Adipocyte (in vitro differentiated cells): ENCODE data around the gene DSC1.

Source experiments
- DNase-seq: peaks from one replicate; pipeline ENCODE4 v3.0.0-alpha.2; 2015; ENCODE audit warnings: low read depth
- H3K27me3 ChIP-seq: replicated peaks from 2 replicates; pipeline ENCODE4 v1.7.0; 2013; ENCODE audit warnings: mild to moderate bottlenecking, low read length, moderate library complexity; ENCODE audit not compliant: control insufficient read depth, insufficient read depth
- H3K36me3 ChIP-seq: 2 replicates; pipeline ENCODE4 v1.7.0; 2013; ENCODE audit warnings: low read length, mild to moderate bottlenecking, moderate library complexity; ENCODE audit not compliant: control insufficient read depth, insufficient read depth, severe bottlenecking
- H3K4me1 ChIP-seq: 2 replicates; pipeline ENCODE4 v1.7.0; 2013; ENCODE audit warnings: mild to moderate bottlenecking, low read length, moderate library complexity; ENCODE audit not compliant: control insufficient read depth, insufficient read depth
- H3K4me3 ChIP-seq: 2 replicates; pipeline ENCODE4 v1.7.0; 2013; ENCODE audit warnings: mild to moderate bottlenecking, low read length, moderate library complexity
- H3K9ac ChIP-seq: 2 replicates; pipeline ENCODE4 v1.7.0; 2013; ENCODE audit warnings: mild to moderate bottlenecking, low read length, moderate library complexity
- H3K9me3 ChIP-seq: 2 replicates; pipeline ENCODE4 v1.7.0; 2013; ENCODE audit warnings: mild to moderate bottlenecking, low read length, moderate library complexity; ENCODE audit not compliant: control insufficient read depth

DSC1 gene

GRCh38 chr18:31102941-31103340, 59.7 kb downstream of the DSC1 start:
- H3K4me3 ChIP-seq, result no peak overlapping the region
- no peak for DNase-seq
- peaks cover 33% of the 10 kb centered on the region for H3K27me3 ChIP-seq

GRCh38 chr18:31102025-31102684, 60.5 kb downstream of the DSC1 start, which contains the start of gene DSC2:
Gene DSC2, minus strand, starts transcription at chr18:31102421. Its CDS starts 450 bp downstream, at chr18:31101971.
- no peaks in the 10 kb centered on the region for H3K36me3 ChIP-seq
- H3K9ac ChIP-seq, result no peak within 1 kb of the TSS
- DNase-seq, result no peak
- no peaks in the 10 kb centered on the region for H3K4me1 ChIP-seq
- peaks cover 33% of the 10 kb centered on the region for H3K27me3 ChIP-seq
- H3K4me3 ChIP-seq, result peak within 1 kb of the TSS; percentile 33
- no peaks in the 10 kb centered on the region for H3K9me3 ChIP-seq

More at GRCh38 chr18:31102941-31103340, 59.7 kb downstream of the DSC1 start:
- Histone ChIP-seq H3K9me3 (no peaks in the 10 kb centered on the region), H3K9ac (no peak overlapping the region), H3K36me3 (no peaks in the 10 kb centered on the region), H3K4me1 (no peaks in the 10 kb centered on the region)

DNA sequence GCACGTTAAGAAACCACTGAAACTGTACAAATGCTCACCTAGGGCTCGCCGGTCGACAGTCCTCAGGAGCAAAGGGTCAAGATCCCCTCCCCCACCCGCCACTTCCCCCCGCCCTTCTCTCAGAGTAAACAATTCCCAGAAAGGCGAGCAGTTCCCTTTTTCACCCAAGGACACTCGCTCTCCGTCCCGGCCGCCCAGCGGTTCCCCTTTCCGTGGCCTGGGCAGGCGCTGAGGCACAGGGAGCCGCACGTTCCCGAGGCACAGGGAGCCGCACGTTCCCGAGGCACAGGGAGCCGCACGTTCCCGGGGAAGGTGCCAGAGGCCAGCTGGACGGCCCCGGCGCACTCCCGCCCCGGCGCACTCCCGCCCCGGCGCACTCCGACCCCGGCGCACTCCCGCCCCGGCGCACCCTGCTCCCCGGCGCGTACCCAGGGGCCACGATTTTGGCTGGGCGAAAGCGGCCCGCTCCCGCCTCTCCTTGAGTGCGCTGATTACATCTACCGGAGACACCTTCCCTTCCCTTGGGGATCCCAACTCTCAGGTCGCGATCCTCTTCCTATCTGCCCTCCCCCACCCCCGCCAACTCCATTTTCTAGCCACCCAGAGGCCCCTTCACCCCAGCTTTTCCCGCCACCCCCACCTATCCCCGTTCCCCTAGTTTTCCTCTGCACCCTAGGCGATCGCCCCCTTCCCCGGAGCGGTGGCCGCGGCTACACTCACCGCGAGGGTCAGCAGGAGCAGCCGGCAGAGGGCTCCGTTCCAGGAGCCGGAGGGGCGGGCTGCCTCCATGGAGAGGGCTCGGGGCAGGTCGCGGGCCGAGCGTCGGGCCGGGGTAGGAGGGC, 61.3 kb downstream of the DSC1 start:
- peak overlapping the region; percentile 33 for H3K4me3 ChIP-seq
- no peaks in the 10 kb centered on the region for H3K9me3 ChIP-seq
- H3K9ac ChIP-seq, result no peak overlapping the region
- H3K27me3 ChIP-seq, result peaks cover 33% of the 10 kb centered on the region
- H3K4me1 ChIP-seq, result no peaks in the 10 kb centered on the region
- no peaks in the 10 kb centered on the region for H3K36me3 ChIP-seq
- DNase-seq, result no peak

- no peaks in the 10 kb centered on the region for H3K36me3 ChIP-seq
- H3K9ac ChIP-seq, result no peak overlapping the region
- peaks cover 33% of the 10 kb centered on the region for H3K27me3 ChIP-seq
- no peak overlapping the region for H3K4me3 ChIP-seq
- H3K4me1 ChIP-seq, result no peaks in the 10 kb centered on the region
- no peak for DNase-seq
- H3K9me3 ChIP-seq, result no peaks in the 10 kb centered on the region
Observed at GRCh38 chr18:31100436-31101182, 62.0 kb downstream of the DSC1 start.

DNA sequence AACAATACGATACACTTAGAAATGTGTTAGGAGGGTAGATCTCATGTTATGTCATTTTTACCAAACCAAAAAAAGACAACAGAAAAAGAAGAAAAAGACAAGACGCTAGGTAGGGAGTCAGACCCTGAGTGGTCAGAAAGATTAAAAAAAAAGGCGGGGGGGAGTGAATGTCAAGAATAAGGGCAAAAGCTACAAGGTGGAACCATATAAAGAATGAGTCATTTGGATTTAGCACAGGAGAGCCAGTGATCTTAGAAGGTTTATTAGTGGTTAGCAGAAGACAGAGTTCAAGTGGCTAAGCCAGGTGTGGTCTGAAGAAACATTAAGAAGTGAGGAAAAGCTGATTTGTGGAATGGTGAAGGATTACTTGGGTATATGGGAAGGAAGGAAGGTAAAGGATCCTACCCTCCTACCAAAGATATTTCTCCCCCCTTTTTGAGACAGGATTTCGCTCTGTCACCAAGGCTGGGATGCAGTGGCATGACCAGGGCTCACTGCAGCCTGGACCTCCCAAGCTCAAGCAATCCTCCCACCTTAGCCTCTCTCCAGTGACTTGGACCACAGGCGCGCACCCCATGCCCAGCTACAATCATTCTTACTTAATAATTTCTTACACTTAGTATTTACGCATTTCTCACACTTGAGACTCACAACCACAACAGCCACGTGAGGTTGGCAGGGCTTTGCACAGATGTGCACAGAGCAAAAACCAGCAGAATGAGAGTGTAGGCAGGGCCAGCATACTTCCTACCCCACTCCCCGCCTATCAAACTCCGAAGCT, 63.0 kb downstream of the DSC1 start:
- no peaks in the 10 kb centered on the region for H3K9me3 ChIP-seq
- H3K4me3 ChIP-seq, result no peak overlapping the region
- H3K4me1 ChIP-seq, result no peaks in the 10 kb centered on the region
- no peak for DNase-seq
- H3K36me3 ChIP-seq, result no peaks in the 10 kb centered on the region
- H3K9ac ChIP-seq, result no peak overlapping the region
- peaks cover 36% of the 10 kb centered on the region for H3K27me3 ChIP-seq

GRCh38 chr18:31098878-31099277, 63.8 kb downstream of the DSC1 start:
- no peaks in the 10 kb centered on the region for H3K36me3 ChIP-seq
- peaks cover 36% of the 10 kb centered on the region for H3K27me3 ChIP-seq
- no peak overlapping the region for H3K4me3 ChIP-seq
- no peak for DNase-seq
- no peaks in the 10 kb centered on the region for H3K9me3 ChIP-seq
- H3K4me1 ChIP-seq, result no peaks in the 10 kb centered on the region
- H3K9ac ChIP-seq, result no peak overlapping the region

DNA sequence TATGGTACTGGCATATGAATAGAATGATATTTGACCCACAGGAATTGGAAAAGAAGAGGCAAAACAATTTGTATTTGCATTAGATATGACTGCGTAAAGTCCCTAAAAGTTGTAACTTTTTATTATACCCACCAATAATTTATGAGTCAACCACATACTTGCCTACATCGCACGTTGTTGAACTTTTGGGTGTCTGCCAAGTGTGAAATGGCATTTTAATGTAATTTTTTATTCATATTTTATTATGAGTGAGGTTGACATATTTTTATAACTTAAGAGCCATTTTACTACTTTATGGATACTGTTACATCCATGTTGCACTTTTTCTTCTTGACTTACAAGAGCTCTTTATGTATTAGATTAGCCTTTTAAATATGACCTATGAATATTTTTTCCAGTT, 65.0 kb downstream of the DSC1 start:
- H3K36me3 ChIP-seq, result no peaks in the 10 kb centered on the region
- H3K27me3 ChIP-seq, result peaks cover 32% of the 10 kb centered on the region
- H3K4me1 ChIP-seq, result no peaks in the 10 kb centered on the region
- H3K4me3 ChIP-seq, result no peak overlapping the region
- H3K9me3 ChIP-seq, result no peaks in the 10 kb centered on the region
- DNase-seq, result no peak
- H3K9ac ChIP-seq, result no peak overlapping the region

- Histone ChIP-seq H3K9ac (no peak overlapping the region), H3K4me1 (no peaks in the 10 kb centered on the region), H3K9me3 (no peaks in the 10 kb centered on the region), H3K27me3 (peaks cover 6% of the 10 kb centered on the region), H3K36me3 (no peaks in the 10 kb centered on the region), H3K4me3 (no peak overlapping the region)
- no peak for DNase-seq
Observed at GRCh38 chr18:31093880-31094279, 68.8 kb downstream of the DSC1 start.

- DNase-seq, result no peak
- Histone ChIP-seq H3K9me3 (no peaks in the 10 kb centered on the region), H3K4me1 (no peaks in the 10 kb centered on the region), H3K4me3 (no peak overlapping the region), H3K36me3 (no peaks in the 10 kb centered on the region), H3K9ac (no peak overlapping the region), H3K27me3 (peaks cover 3% of the 10 kb centered on the region)
Observed at GRCh38 chr18:31093294-31093693, 69.4 kb downstream of the DSC1 start.

- H3K9me3 ChIP-seq, result no peaks in the 10 kb centered on the region
- no peak overlapping the region for H3K4me3 ChIP-seq
- H3K4me1 ChIP-seq, result no peaks in the 10 kb centered on the region
- no peaks in the 10 kb centered on the region for H3K36me3 ChIP-seq
- H3K9ac ChIP-seq, result no peak overlapping the region
- DNase-seq, result no peak
- peaks cover 3% of the 10 kb centered on the region for H3K27me3 ChIP-seq
Observed at GRCh38 chr18:31091350-31091749, 71.3 kb downstream of the DSC1 start.
